ENCODE results near the gene TNRC6C. TPM values are rescaled to one million over a fixed set of nuclear protein-coding genes. Genes with fewer than 3 reads are reported as not detected.

Gene TNRC6C
- total and polyA plus RNA-seq, 2 of the 13 experiments (the other 11 are each of a cell fraction or from before 2014, with no cell fraction given), result 0.66 to 4.9 TPM

DNA sequence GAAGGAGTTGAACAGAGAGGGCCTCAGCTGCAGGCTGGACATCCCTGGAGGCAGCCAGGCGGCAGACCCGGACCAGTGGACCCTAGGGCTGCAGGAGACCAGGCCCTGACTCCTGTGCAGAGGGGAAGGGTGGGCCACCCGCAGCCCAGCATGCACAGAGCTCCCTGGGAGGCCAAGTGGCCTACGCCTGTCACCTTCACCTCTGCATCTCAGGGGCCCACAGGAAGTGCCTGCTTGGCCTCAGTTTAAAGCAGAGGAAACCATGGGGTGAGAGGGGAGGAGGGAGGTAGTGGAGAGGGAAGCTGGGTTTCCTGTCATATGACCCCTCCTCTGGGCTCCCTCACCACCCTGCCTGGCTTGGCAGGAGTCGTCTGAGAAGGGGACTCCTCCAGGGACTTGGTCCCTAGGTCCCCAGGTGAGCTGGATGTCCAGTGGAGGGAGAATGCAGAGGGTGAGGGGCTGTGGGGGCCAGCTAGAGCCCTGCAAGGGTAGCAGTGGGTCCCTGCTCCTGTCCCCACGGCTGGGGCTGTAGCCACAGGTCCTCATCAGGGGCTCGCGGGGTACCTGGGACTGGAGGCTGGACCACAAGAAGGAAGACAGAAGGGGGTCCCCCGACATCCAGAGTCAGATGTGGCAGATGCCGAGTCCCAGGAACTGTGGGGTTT is 172.1 kb downstream of the TNRC6C start, which contains the start of gene TMC8 (continued):
- TF ChIP-seq, protein P1, sequence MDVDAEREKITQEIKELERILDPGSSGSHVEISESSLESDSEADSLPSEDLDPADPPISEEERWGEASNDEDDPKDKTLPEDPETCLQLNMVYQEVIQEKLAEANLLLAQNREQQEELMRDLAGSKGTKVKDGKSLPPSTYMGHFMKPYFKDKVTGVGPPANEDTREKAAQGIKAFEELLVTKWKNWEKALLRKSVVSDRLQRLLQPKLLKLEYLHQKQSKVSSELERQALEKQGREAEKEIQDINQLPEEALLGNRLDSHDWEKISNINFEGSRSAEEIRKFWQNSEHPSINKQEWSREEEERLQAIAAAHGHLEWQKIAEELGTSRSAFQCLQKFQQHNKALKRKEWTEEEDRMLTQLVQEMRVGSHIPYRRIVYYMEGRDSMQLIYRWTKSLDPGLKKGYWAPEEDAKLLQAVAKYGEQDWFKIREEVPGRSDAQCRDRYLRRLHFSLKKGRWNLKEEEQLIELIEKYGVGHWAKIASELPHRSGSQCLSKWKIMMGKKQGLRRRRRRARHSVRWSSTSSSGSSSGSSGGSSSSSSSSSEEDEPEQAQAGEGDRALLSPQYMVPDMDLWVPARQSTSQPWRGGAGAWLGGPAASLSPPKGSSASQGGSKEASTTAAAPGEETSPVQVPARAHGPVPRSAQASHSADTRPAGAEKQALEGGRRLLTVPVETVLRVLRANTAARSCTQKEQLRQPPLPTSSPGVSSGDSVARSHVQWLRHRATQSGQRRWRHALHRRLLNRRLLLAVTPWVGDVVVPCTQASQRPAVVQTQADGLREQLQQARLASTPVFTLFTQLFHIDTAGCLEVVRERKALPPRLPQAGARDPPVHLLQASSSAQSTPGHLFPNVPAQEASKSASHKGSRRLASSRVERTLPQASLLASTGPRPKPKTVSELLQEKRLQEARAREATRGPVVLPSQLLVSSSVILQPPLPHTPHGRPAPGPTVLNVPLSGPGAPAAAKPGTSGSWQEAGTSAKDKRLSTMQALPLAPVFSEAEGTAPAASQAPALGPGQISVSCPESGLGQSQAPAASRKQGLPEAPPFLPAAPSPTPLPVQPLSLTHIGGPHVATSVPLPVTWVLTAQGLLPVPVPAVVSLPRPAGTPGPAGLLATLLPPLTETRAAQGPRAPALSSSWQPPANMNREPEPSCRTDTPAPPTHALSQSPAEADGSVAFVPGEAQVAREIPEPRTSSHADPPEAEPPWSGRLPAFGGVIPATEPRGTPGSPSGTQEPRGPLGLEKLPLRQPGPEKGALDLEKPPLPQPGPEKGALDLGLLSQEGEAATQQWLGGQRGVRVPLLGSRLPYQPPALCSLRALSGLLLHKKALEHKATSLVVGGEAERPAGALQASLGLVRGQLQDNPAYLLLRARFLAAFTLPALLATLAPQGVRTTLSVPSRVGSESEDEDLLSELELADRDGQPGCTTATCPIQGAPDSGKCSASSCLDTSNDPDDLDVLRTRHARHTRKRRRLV (CRISPR knock-in tag; IDR thresholded peaks at IDR 0.05), result no peak
- TF ChIP-seq ZNF776 (CRISPR knock-in tag; IDR thresholded peaks at IDR 0.05) (no peak), ZC3H13 (CRISPR knock-in tag; IDR thresholded peaks at IDR 0.05) (peak; percentile 50; the same call in 1 of the 2 replicates), NONO (IDR thresholded peaks at IDR 0.05) (no peak), NONO (CRISPR knock-in tag; conservative IDR thresholded peaks at IDR 0.05) (no peak), ZNF30 (CRISPR knock-in tag; IDR thresholded peaks at IDR 0.05) (no peak), ZNF556 (CRISPR knock-in tag; IDR thresholded peaks at IDR 0.05; ENCODE audit: borderline replicate concordance) (peak; percentile 34; the same call in 1 of the 2 replicates), MIXL1 (CRISPR knock-in tag; IDR thresholded peaks at IDR 0.05) (peak; percentile 54; the same call in 1 of the 2 replicates), EED (CRISPR knock-in tag; IDR thresholded peaks at IDR 0.05) (no peak), HMG20A (CRISPR knock-in tag; IDR thresholded peaks at IDR 0.05; ENCODE audit: borderline replicate concordance) (no peak; the same call in 1 of the 2 replicates), ZNF607 (CRISPR knock-in tag; IDR thresholded peaks at IDR 0.05; ENCODE audit: borderline replicate concordance) (0 out of 2 replicates have a peak, but pooled peaks have one; percentile 38), TBX2 (CRISPR knock-in tag; IDR thresholded peaks at IDR 0.05; ENCODE audit: borderline replicate concordance) (peak; percentile 53; the same call in 1 of the 2 replicates), RAD21 (CRISPR knock-in tag; IDR thresholded peaks at IDR 0.05) (no peak), MXI1 (IDR thresholded peaks at IDR 0.05; ENCODE audit: borderline replicate concordance, low read depth, low read length) (peak; percentile 29; the same call in 1 of the 3 replicates), NPAS2 (CRISPR knock-in tag; IDR thresholded peaks at IDR 0.05; ENCODE audit: borderline replicate concordance) (no peak), PITX1 (CRISPR knock-in tag; IDR thresholded peaks at IDR 0.05) (no peak), ZBTB20 (CRISPR knock-in tag; IDR thresholded peaks at IDR 0.05; ENCODE audit: borderline replicate concordance, low read depth) (0 out of 2 replicates have a peak, but pooled peaks have one; percentile 60), YEATS4 (CRISPR knock-in tag; IDR thresholded peaks at IDR 0.05; ENCODE audit: borderline replicate concordance) (0 out of 2 replicates have a peak, but pooled peaks have one; percentile 36), ZNF263 (CRISPR knock-in tag; IDR thresholded peaks at IDR 0.05) (peak; percentile 67), FOSL1 (CRISPR knock-in tag; IDR thresholded peaks at IDR 0.05; ENCODE audit: borderline replicate concordance) (no peak), ZSCAN30 (CRISPR knock-in tag; IDR thresholded peaks at IDR 0.05) (no peak)
- TF ChIP-seq, protein P2, sequence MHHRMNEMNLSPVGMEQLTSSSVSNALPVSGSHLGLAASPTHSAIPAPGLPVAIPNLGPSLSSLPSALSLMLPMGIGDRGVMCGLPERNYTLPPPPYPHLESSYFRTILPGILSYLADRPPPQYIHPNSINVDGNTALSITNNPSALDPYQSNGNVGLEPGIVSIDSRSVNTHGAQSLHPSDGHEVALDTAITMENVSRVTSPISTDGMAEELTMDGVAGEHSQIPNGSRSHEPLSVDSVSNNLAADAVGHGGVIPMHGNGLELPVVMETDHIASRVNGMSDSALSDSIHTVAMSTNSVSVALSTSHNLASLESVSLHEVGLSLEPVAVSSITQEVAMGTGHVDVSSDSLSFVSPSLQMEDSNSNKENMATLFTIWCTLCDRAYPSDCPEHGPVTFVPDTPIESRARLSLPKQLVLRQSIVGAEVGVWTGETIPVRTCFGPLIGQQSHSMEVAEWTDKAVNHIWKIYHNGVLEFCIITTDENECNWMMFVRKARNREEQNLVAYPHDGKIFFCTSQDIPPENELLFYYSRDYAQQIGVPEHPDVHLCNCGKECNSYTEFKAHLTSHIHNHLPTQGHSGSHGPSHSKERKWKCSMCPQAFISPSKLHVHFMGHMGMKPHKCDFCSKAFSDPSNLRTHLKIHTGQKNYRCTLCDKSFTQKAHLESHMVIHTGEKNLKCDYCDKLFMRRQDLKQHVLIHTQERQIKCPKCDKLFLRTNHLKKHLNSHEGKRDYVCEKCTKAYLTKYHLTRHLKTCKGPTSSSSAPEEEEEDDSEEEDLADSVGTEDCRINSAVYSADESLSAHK (CRISPR knock-in tag; IDR thresholded peaks at IDR 0.05; ENCODE audit: borderline replicate concordance), result no peak
- TF ChIP-seq, protein P3, sequence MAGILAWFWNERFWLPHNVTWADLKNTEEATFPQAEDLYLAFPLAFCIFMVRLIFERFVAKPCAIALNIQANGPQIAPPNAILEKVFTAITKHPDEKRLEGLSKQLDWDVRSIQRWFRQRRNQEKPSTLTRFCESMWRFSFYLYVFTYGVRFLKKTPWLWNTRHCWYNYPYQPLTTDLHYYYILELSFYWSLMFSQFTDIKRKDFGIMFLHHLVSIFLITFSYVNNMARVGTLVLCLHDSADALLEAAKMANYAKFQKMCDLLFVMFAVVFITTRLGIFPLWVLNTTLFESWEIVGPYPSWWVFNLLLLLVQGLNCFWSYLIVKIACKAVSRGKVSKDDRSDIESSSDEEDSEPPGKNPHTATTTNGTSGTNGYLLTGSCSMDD (CRISPR knock-in tag; IDR thresholded peaks at IDR 0.05), result 0 out of 2 replicates have a peak, but pooled peaks have one; percentile 54
